PC-3 (cell line): ENCODE measurements around the gene VTI1A. TPM values are rescaled to one million over a fixed set of nuclear protein-coding genes. Genes with fewer than 3 reads are reported as not detected.

Experiments
- ATAC-seq: fragments of 200-7000 bp; cut with Tn5 transposase; 2 replicates; pipeline ENCODE4 v1.9.1; 2020; ENCODE audit warnings: mild to moderate bottlenecking, moderate library complexity
- BruUV-seq: library from RNA; stranded (reverse); fragments of 400-500 nt; replicated peaks from 2 replicates; lab custom pipeline; 2021; lab: Mats Ljungman, UMichigan
- CTCF ChIA-PET: fragments of 300-600 bp; sonication (Branson Sonifier 250); formaldehyde crosslinking; loops from one replicate; lab custom pipeline; 2022; ENCODE audit warnings: antibody characterized with exemption; lab: Charles Lee
- POLR2A ChIA-PET: fragments of 300-600 bp; sonication (Branson Sonifier 250); formaldehyde crosslinking; loops from one replicate; lab custom pipeline; 2022; ENCODE audit warnings: antibody characterized with exemption; ENCODE audit not compliant: unreplicated experiment; lab: Charles Lee
- DNase-seq: peaks from one replicate; pipeline ENCODE4 v3.0.0-alpha.2; 2015
- H2AFZ ChIP-seq: fragments of 300-600 bp; sonication (generic); 2 replicates; pipeline ENCODE4 v1.6.0; 2016; ENCODE audit warnings: antibody characterized with exemption, low read length
- H3F3A ChIP-seq: fragments of 300-600 bp; sonication (generic); one replicate; pipeline ENCODE4 v1.6.0; 2017; ENCODE audit warnings: antibody characterized with exemption, low read length, control low read depth, mild to moderate bottlenecking; ENCODE audit not compliant: unreplicated experiment
- H3K27ac ChIP-seq: fragments of 300-600 bp; sonication (generic); 2 replicates; pipeline ENCODE4 v1.5.1; 2016; ENCODE audit warnings: mild to moderate bottlenecking, low read length
- H3K27me3 ChIP-seq: fragments of 300-600 bp; sonication (generic); 2 replicates; pipeline ENCODE4 v1.6.1; 2016; ENCODE audit warnings: low read length, mixed read lengths
- H3K36me3 ChIP-seq: fragments of 300-600 bp; sonication (generic); 2 replicates; pipeline ENCODE4 v1.6.1; 2016; ENCODE audit warnings: low read depth, mixed run types, low read length, mixed read lengths
- H3K4me1 ChIP-seq: fragments of 300-600 bp; sonication (generic); 2 replicates; pipeline ENCODE4 v1.5.1; 2016; ENCODE audit warnings: low read length; ENCODE audit not compliant: insufficient read depth
- H3K4me2 ChIP-seq: fragments of 300-600 bp; sonication (generic); 2 replicates; pipeline ENCODE4 v1.6.0; 2016; ENCODE audit warnings: low read length
- H3K4me3 ChIP-seq: fragments of 300-600 bp; sonication (generic); 2 replicates; pipeline ENCODE4 v1.5.1; 2016; ENCODE audit warnings: mild to moderate bottlenecking, low read length, mixed read lengths
- H3K79me2 ChIP-seq: fragments of 300-600 bp; sonication (generic); 2 replicates; pipeline ENCODE4 v1.6.1; 2017; ENCODE audit warnings: low read length, mixed read lengths
- H3K9ac ChIP-seq: fragments of 300-600 bp; sonication (generic); 2 replicates; pipeline ENCODE4 v1.6.0; 2016; ENCODE audit warnings: mild to moderate bottlenecking, low read length
- H3K9me2 ChIP-seq: fragments of 300-600 bp; sonication (generic); replicated peaks from 2 replicates; pipeline ENCODE4 v1.6.1; 2016; ENCODE audit warnings: mixed run types, low read length, mixed read lengths
- H3K9me3 ChIP-seq: fragments of 300-600 bp; sonication (generic); 2 replicates; pipeline ENCODE4 v1.6.1; 2016; ENCODE audit warnings: low read length, mixed read lengths
- H4K20me1 ChIP-seq: fragments of 300-600 bp; sonication (generic); 2 replicates; pipeline ENCODE4 v1.6.1; 2016; ENCODE audit warnings: low read length, mixed read lengths
- EZH2 ChIP-seq: fragments of 300-600 bp; sonication (generic); IDR thresholded peaks from one replicate; pipeline ENCODE4 v1.6.1; 2017; ENCODE audit warnings: antibody characterized with exemption, mild to moderate bottlenecking, low read length; ENCODE audit not compliant: unreplicated experiment
- EZH2phosphoT487 ChIP-seq: fragments of 300-600 bp; sonication (generic); IDR thresholded peaks from 2 replicates; pipeline ENCODE4 v1.6.1; 2018; ENCODE audit warnings: mild to moderate bottlenecking, antibody characterized with exemption, low read length, borderline replicate concordance
- intact Hi-C: fragments of 100-400 bp; cut with micrococcal nuclease; formaldehyde crosslinking; loops from 2 replicates; pipeline ENCODE4 v1.9.0; 2023
- total RNA-seq: library from RNA; depleted of rRNA; stranded (reverse); fragments of >200 nt; gene quantifications from 2 replicates; pipeline ENCODE4 v1.2.3, GENCODE V29; 2014
- TF ChIP-seq, protein P1 (sequence below): fragments of 300-600 bp; sonication (generic); conservative IDR thresholded peaks from 2 replicates; pipeline ENCODE4 v1.5.1; 2017; ENCODE audit warnings: antibody characterized with exemption, low read depth, mild to moderate bottlenecking, low read length

Gene VTI1A
- total RNA-seq, 1 experiment from 2014 or later, result 18.1 TPM

DNA sequence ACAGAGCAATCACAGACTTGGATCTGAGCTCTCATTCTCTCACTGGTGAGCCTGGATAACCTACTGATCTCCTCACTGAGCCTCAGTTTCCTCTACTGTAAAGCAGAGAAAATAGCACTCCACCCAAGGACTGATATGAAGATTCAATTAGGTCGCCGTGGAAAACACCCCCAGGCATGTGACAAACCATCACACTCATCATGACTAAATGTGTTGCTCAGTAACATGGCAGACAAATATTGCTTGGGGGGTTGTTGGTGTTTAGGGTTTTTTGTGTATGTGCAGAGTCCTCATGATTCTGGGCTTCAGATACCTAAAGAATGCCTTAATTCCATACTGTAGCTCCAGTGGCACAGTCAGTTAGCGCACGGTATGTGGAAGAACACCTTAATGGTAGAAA lies 380.9 kb downstream of the VTI1A start:
- H3K36me3 ChIP-seq, result no peaks in the 10 kb centered on the region
- H3F3A ChIP-seq, result no peaks in the 10 kb centered on the region
- H2AFZ ChIP-seq, result no peak overlapping the region
- intact Hi-C loops, result no loop called here
- ChIA-PET POLR2A (no interaction called here), CTCF (no interaction called here)
- no peak overlapping the region for H3K27ac ChIP-seq
- ATAC-seq, result no peak
- DNase-seq, result peak; percentile 49
- H3K4me1 ChIP-seq, result peaks cover 11% of the 10 kb centered on the region
- no peaks in the 10 kb centered on the region for H4K20me1 ChIP-seq
- H3K9ac ChIP-seq, result no peak overlapping the region
- H3K9me3 ChIP-seq, result no peaks in the 10 kb centered on the region
- H3K27me3 ChIP-seq, result no peaks in the 10 kb centered on the region
- H3K79me2 ChIP-seq, result no peaks in the 10 kb centered on the region
- TF ChIP-seq, protein P1, sequence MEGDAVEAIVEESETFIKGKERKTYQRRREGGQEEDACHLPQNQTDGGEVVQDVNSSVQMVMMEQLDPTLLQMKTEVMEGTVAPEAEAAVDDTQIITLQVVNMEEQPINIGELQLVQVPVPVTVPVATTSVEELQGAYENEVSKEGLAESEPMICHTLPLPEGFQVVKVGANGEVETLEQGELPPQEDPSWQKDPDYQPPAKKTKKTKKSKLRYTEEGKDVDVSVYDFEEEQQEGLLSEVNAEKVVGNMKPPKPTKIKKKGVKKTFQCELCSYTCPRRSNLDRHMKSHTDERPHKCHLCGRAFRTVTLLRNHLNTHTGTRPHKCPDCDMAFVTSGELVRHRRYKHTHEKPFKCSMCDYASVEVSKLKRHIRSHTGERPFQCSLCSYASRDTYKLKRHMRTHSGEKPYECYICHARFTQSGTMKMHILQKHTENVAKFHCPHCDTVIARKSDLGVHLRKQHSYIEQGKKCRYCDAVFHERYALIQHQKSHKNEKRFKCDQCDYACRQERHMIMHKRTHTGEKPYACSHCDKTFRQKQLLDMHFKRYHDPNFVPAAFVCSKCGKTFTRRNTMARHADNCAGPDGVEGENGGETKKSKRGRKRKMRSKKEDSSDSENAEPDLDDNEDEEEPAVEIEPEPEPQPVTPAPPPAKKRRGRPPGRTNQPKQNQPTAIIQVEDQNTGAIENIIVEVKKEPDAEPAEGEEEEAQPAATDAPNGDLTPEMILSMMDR, result no peak
- TF ChIP-seq EZH2 (no peak), EZH2phosphoT487 (no peak)
- H3K4me3 ChIP-seq, result no peak overlapping the region
- no TSS peak for BruUV-seq
- H3K4me2 ChIP-seq, result peak overlapping the region; percentile 41; the same call in 1 of the 2 replicates
- no peaks in the 10 kb centered on the region for H3K9me2 ChIP-seq

- Histone ChIP-seq H3K9ac (no peak overlapping the region), H3K4me2 (no peak overlapping the region), H3K9me3 (no peaks in the 10 kb centered on the region), H2AFZ (no peak overlapping the region), H3K79me2 (no peaks in the 10 kb centered on the region), H3F3A (no peaks in the 10 kb centered on the region), H3K36me3 (no peaks in the 10 kb centered on the region), H3K4me3 (no peak overlapping the region), H4K20me1 (no peaks in the 10 kb centered on the region), H3K27ac (no peak overlapping the region), H3K4me1 (peaks cover 11% of the 10 kb centered on the region), H3K9me2 (no peaks in the 10 kb centered on the region), H3K27me3 (no peaks in the 10 kb centered on the region)
- TF ChIP-seq EZH2phosphoT487 (no peak), EZH2 (no peak)
- TF ChIP-seq, protein P1, result no peak
- CTCF ChIA-PET, result no interaction called here
- intact Hi-C loops, result no loop called here
- no peak for DNase-seq
- POLR2A ChIA-PET, result no interaction called here
- no TSS peak for BruUV-seq
- no peak for ATAC-seq
Observed at GRCh38 chr10:112831859-112832258, 384.8 kb downstream of the VTI1A start.

- no TSS peak for BruUV-seq
Observed at GRCh38 chr10:112832361-112832878, 385.4 kb downstream of the VTI1A start.

More at GRCh38 chr10:112832361-112832878, 385.4 kb downstream of the VTI1A start:
- H3K9ac ChIP-seq, result no peak overlapping the region
- H3K79me2 ChIP-seq, result no peaks in the 10 kb centered on the region
- H2AFZ ChIP-seq, result no peak overlapping the region
- POLR2A ChIA-PET, result no interaction called here
- CTCF ChIA-PET, result no interaction called here
- no peak overlapping the region for H3K27ac ChIP-seq
- H3K27me3 ChIP-seq, result no peaks in the 10 kb centered on the region
- intact Hi-C loops, result no loop called here
- peak; percentile 53 for DNase-seq
- H4K20me1 ChIP-seq, result no peaks in the 10 kb centered on the region
- H3K4me2 ChIP-seq, result no peak overlapping the region
- no peaks in the 10 kb centered on the region for H3K9me3 ChIP-seq
- no peaks in the 10 kb centered on the region for H3F3A ChIP-seq
- TF ChIP-seq EZH2phosphoT487 (no peak), EZH2 (no peak)
- TF ChIP-seq, protein P1, result no peak
- H3K4me3 ChIP-seq, result no peak overlapping the region
- peaks cover 10% of the 10 kb centered on the region for H3K4me1 ChIP-seq
- H3K9me2 ChIP-seq, result no peaks in the 10 kb centered on the region
- H3K36me3 ChIP-seq, result no peaks in the 10 kb centered on the region
- ATAC-seq, result peak; percentile 75
